HEK293 (cell line): Measurements from ENCODE around the gene FRMD3.

Experiments
- BCL6B ChIP-seq: fragments of 450-650 bp; formaldehyde crosslinking; IDR thresholded peaks from 2 replicates; pipeline ENCODE4 v1.5.1; 2017; ENCODE audit warnings: missing biosample characterization, missing genetic modification characterization
- FEZF1 ChIP-seq: fragments of 450-650 bp; formaldehyde crosslinking; IDR thresholded peaks from 2 replicates; pipeline ENCODE4 v1.5.1; 2016; ENCODE audit warnings: missing biosample characterization, missing genetic modification characterization
- HIC1 ChIP-seq: fragments of 450-650 bp; formaldehyde crosslinking; IDR thresholded peaks from 2 replicates; pipeline ENCODE4 v1.5.1; 2016; ENCODE audit warnings: missing biosample characterization, missing genetic modification characterization
- KLF1 ChIP-seq: fragments of 450-650 bp; formaldehyde crosslinking; IDR thresholded peaks from 2 replicates; pipeline ENCODE4 v1.5.1; 2016; ENCODE audit warnings: missing biosample characterization, missing genetic modification characterization
- KLF7 ChIP-seq: fragments of 450-650 bp; formaldehyde crosslinking; IDR thresholded peaks from 2 replicates; pipeline ENCODE4 v1.5.1; 2016; ENCODE audit warnings: missing biosample characterization, missing genetic modification characterization, borderline replicate concordance
- REPIN1 ChIP-seq: fragments of 450-650 bp; formaldehyde crosslinking; IDR thresholded peaks from 2 replicates; pipeline ENCODE4 v1.5.1; 2017; ENCODE audit warnings: missing biosample characterization, missing genetic modification characterization, low read depth
- TSHZ1 ChIP-seq: fragments of 450-650 bp; formaldehyde crosslinking; IDR thresholded peaks from 2 replicates; pipeline ENCODE4 v1.5.1; 2016; ENCODE audit warnings: missing biosample characterization, missing genetic modification characterization, borderline replicate concordance
- ZFHX2 ChIP-seq: fragments of 450-650 bp; formaldehyde crosslinking; conservative IDR thresholded peaks from 2 replicates; pipeline ENCODE4 v1.5.1; 2016; ENCODE audit warnings: missing biosample characterization, missing genetic modification characterization
- ZNF138 ChIP-seq: fragments of 450-650 bp; formaldehyde crosslinking; IDR thresholded peaks from 2 replicates; pipeline ENCODE4 v1.5.1; 2016; ENCODE audit warnings: missing biosample characterization, missing genetic modification characterization, borderline replicate concordance
- ZNF2 ChIP-seq: fragments of 450-650 bp; formaldehyde crosslinking; IDR thresholded peaks from 2 replicates; pipeline ENCODE4 v1.5.1; 2016; ENCODE audit warnings: missing biosample characterization, missing genetic modification characterization
- ZNF292 ChIP-seq: fragments of 450-650 bp; formaldehyde crosslinking; IDR thresholded peaks from 2 replicates; pipeline ENCODE4 v1.5.1; 2016; ENCODE audit warnings: low read depth, missing biosample characterization, missing genetic modification characterization, borderline replicate concordance
- ZNF324 ChIP-seq: fragments of 450-650 bp; formaldehyde crosslinking; IDR thresholded peaks from 2 replicates; pipeline ENCODE4 v1.5.1; 2016; ENCODE audit warnings: missing biosample characterization, missing genetic modification characterization
- ZNF341 ChIP-seq: fragments of 450-650 bp; formaldehyde crosslinking; IDR thresholded peaks from 2 replicates; pipeline ENCODE4; 2016; ENCODE audit warnings: low read depth, missing biosample characterization, missing genetic modification characterization
- ZNF350 ChIP-seq: fragments of 450-650 bp; formaldehyde crosslinking; IDR thresholded peaks from 2 replicates; pipeline ENCODE4 v1.5.0; 2017; ENCODE audit warnings: missing biosample characterization, mild to moderate bottlenecking, missing genetic modification characterization
- ZNF398 ChIP-seq: fragments of 450-650 bp; formaldehyde crosslinking; IDR thresholded peaks from 2 replicates; pipeline ENCODE4 v1.5.1; 2017; ENCODE audit warnings: missing biosample characterization, missing genetic modification characterization
- ZNF473 ChIP-seq: fragments of 450-650 bp; formaldehyde crosslinking; IDR thresholded peaks from 2 replicates; pipeline ENCODE4 v1.5.1; 2017; ENCODE audit warnings: missing biosample characterization, missing genetic modification characterization
- ZNF501 ChIP-seq: fragments of 450-650 bp; formaldehyde crosslinking; IDR thresholded peaks from 2 replicates; pipeline ENCODE4 v1.5.1; 2016; ENCODE audit warnings: missing biosample characterization, missing genetic modification characterization
- ZNF621 ChIP-seq: fragments of 450-650 bp; formaldehyde crosslinking; IDR thresholded peaks from 2 replicates; pipeline ENCODE4 v1.5.1; 2017; ENCODE audit warnings: missing biosample characterization, missing genetic modification characterization
- ZNF639 ChIP-seq: fragments of 450-650 bp; formaldehyde crosslinking; IDR thresholded peaks from 2 replicates; pipeline ENCODE4 v1.5.1; 2016; ENCODE audit warnings: missing biosample characterization, missing genetic modification characterization
- ZNF777 ChIP-seq: fragments of 450-650 bp; formaldehyde crosslinking; IDR thresholded peaks from 2 replicates; pipeline ENCODE4 v1.5.1; 2017; ENCODE audit warnings: missing biosample characterization, missing genetic modification characterization, borderline replicate concordance
- ZSCAN18 ChIP-seq: fragments of 450-650 bp; formaldehyde crosslinking; IDR thresholded peaks from 2 replicates; pipeline ENCODE4 v1.5.1; 2016; ENCODE audit warnings: missing biosample characterization, missing genetic modification characterization
- ZSCAN5A ChIP-seq: fragments of 450-650 bp; formaldehyde crosslinking; IDR thresholded peaks from 2 replicates; pipeline ENCODE4 v1.5.1; 2016; ENCODE audit warnings: missing biosample characterization, missing genetic modification characterization

Gene FRMD3

GRCh38 chr9:83538172-83538889 lies at the start of gene FRMD3 (continued):
- TF ChIP-seq TSHZ1 (tag by site-specific recombination): no peak
- no peak for TF ChIP-seq ZNF324 (tag by site-specific recombination)
- no peak for TF ChIP-seq ZNF138 (tag by site-specific recombination)
- no peak for TF ChIP-seq KLF7 (tag by site-specific recombination)
- peak; percentile 56; the same call in 1 of the 2 replicates for TF ChIP-seq ZNF2 (tag by site-specific recombination)
- TF ChIP-seq BCL6B: no peak
- TF ChIP-seq ZSCAN18 (tag by site-specific recombination): no peak
- no peak for TF ChIP-seq ZNF292
- no peak for TF ChIP-seq ZNF350 (tag by site-specific recombination)
- no peak for TF ChIP-seq ZNF777 (tag by site-specific recombination)
- peak; percentile 56; the same call in 1 of the 2 replicates for TF ChIP-seq ZNF341
- TF ChIP-seq REPIN1 (tag by site-specific recombination): no peak
- TF ChIP-seq ZNF473 (tag by site-specific recombination): no peak
- TF ChIP-seq HIC1 (tag by site-specific recombination): no peak
- TF ChIP-seq ZNF501: peak; percentile 45; the same call in 1 of the 2 replicates
- peak; percentile 62; the same call in 1 of the 2 replicates for TF ChIP-seq ZNF398
- TF ChIP-seq ZNF621 (tag by site-specific recombination): no peak
- no peak for TF ChIP-seq ZNF639 (tag by site-specific recombination)
- TF ChIP-seq FEZF1: no peak
- peak; percentile 84 for TF ChIP-seq KLF1 (tag by site-specific recombination)
- 0 out of 2 replicates have a peak, but pooled peaks have one; percentile 20 for TF ChIP-seq ZSCAN5A (tag by site-specific recombination)
- peak; percentile 94 for TF ChIP-seq ZFHX2
